ENCODE measurements around the gene ANKRD55.

GRCh38 chr5:56095579-56096102 is 137.5 kb downstream of the ANKRD55 start:
- TF ChIP-seq, protein P1, sequence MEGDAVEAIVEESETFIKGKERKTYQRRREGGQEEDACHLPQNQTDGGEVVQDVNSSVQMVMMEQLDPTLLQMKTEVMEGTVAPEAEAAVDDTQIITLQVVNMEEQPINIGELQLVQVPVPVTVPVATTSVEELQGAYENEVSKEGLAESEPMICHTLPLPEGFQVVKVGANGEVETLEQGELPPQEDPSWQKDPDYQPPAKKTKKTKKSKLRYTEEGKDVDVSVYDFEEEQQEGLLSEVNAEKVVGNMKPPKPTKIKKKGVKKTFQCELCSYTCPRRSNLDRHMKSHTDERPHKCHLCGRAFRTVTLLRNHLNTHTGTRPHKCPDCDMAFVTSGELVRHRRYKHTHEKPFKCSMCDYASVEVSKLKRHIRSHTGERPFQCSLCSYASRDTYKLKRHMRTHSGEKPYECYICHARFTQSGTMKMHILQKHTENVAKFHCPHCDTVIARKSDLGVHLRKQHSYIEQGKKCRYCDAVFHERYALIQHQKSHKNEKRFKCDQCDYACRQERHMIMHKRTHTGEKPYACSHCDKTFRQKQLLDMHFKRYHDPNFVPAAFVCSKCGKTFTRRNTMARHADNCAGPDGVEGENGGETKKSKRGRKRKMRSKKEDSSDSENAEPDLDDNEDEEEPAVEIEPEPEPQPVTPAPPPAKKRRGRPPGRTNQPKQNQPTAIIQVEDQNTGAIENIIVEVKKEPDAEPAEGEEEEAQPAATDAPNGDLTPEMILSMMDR (IDR thresholded peaks at IDR 0.05), result no peak
- TF ChIP-seq POLR2AphosphoS5 (IDR thresholded peaks at IDR 0.05), result no peak
- TF ChIP-seq POLR2A (IDR thresholded peaks at IDR 0.05), result no peak
- TF ChIP-seq EP300 (IDR thresholded peaks at IDR 0.05), result no peak
